SK-N-SH (cell line): ENCODE data around the gene STX1A. TPM values are rescaled to one million over a fixed set of nuclear protein-coding genes. Genes with fewer than 3 reads are reported as not detected.

ENCODE experiments used
- CTCF ChIA-PET: fragments of 300-600, 350-600 bp; formaldehyde crosslinking; extraction: SDS; loops from one replicate; lab custom pipeline; 2021; lab: Yijun Ruan, JAX
- POLR2A ChIA-PET: fragments of 350-600 bp; sonication (Branson Sonifier 250); formaldehyde crosslinking; extraction: SDS; loops from one replicate; lab custom pipeline; 2020; ENCODE audit warnings: antibody characterized with exemption, inconsistent platforms; lab: Yijun Ruan, JAX
- DNase-seq: peaks from one replicate; pipeline ENCODE4 v3.0.0; 2012
- H2AFZ ChIP-seq: fragments of 200-600 bp; sonication (generic); 2 replicates; pipeline ENCODE4 v1.8.1; 2016; ENCODE audit warnings: antibody characterized with exemption, mild to moderate bottlenecking, low read depth
- H3F3A ChIP-seq: fragments of 200-600 bp; sonication (generic); replicated peaks from 2 replicates; pipeline ENCODE3; 2016; ENCODE audit warnings: antibody characterized with exemption, mild to moderate bottlenecking; ENCODE audit not compliant: insufficient read depth
- H3K27ac ChIP-seq, 2 experiments: fragments of 200-500 bp in 1 of 2; fragments of 200-600 bp in 1 of 2; sonication (Bioruptor generic) in 1 of 2; sonication (generic), shearing (Covaris generic) in 1 of 2; 2 replicates each; pipeline versions ENCODE4 v1.5.1 to v1.6.1; 2014 to 2016; ENCODE audit warnings: low read depth in 2 of 2, inconsistent platforms in 1 of 2, low read length in 1 of 2, mild to moderate bottlenecking in 1 of 2, mixed read lengths in 1 of 2
- H3K27me3 ChIP-seq: fragments of 200-600 bp; sonication (generic), shearing (Covaris generic); 2 replicates; pipeline ENCODE4 v1.6.1; 2016; ENCODE audit warnings: mixed run types; ENCODE audit not compliant: insufficient read depth
- H3K36me3 ChIP-seq, 2 experiments: fragments of 200-500 bp in 1 of 2; fragments of 200-600 bp in 1 of 2; sonication (Bioruptor generic) in 1 of 2; sonication (generic) in 1 of 2; replicated peaks in 1 of 2; 2 replicates each; pipeline versions ENCODE3 to v1.5.1; 2014 to 2016; ENCODE audit warnings: low read length in 1 of 2, mild to moderate bottlenecking in 1 of 2; ENCODE audit not compliant: insufficient read depth in 2 of 2, control insufficient read depth in 1 of 2
- H3K4me1 ChIP-seq, 2 experiments: fragments of 200-500 bp in 1 of 2; fragments of 200-600 bp in 1 of 2; sonication (Bioruptor generic) in 1 of 2; sonication (generic), shearing (Covaris generic) in 1 of 2; 2 replicates each; pipeline versions ENCODE4 v1.5.1 to v1.6.1; 2014 to 2016; ENCODE audit warnings: low read depth in 1 of 2, low read length in 1 of 2, mixed run types in 1 of 2; ENCODE audit not compliant: insufficient read depth in 2 of 2, control insufficient read depth in 1 of 2
- H3K4me2 ChIP-seq: fragments of 200-600 bp; sonication (generic), shearing (Covaris generic); 2 replicates; pipeline ENCODE4 v1.6.1; 2017; ENCODE audit warnings: mixed run types
- H3K4me3 ChIP-seq, 2 experiments: fragments of 200-500 bp in 1 of 2; fragments of 200-600 bp in 1 of 2; sonication (Bioruptor generic) in 1 of 2; sonication (generic), shearing (Covaris generic) in 1 of 2; 2 replicates each; pipeline versions ENCODE4 v1.5.1 to v1.8.1; 2014 to 2016; ENCODE audit warnings: low read depth in 2 of 2, inconsistent platforms in 1 of 2, low read length in 1 of 2, mild to moderate bottlenecking in 1 of 2, mixed read lengths in 1 of 2, moderate library complexity in 1 of 2
- H3K79me2 ChIP-seq: fragments of 200-600 bp; sonication (generic); 2 replicates; pipeline ENCODE4 v1.8.1; 2017; ENCODE audit warnings: mild to moderate bottlenecking; ENCODE audit not compliant: insufficient read depth
- H3K9ac ChIP-seq: fragments of 200-600 bp; sonication (generic); 2 replicates; pipeline ENCODE4 v1.6.1; 2017; ENCODE audit warnings: mixed run types
- H3K9me2 ChIP-seq: fragments of 200-600 bp; sonication (generic); 2 replicates; pipeline ENCODE4 v1.6.1; 2017; ENCODE audit warnings: mixed run types
- H3K9me3 ChIP-seq: fragments of 200-600 bp; sonication (generic); 2 replicates; pipeline ENCODE4 v1.6.1; 2017; ENCODE audit warnings: mixed run types, mild to moderate bottlenecking, moderate library complexity
- H4K20me1 ChIP-seq: fragments of 200-600 bp; sonication (generic); 2 replicates; pipeline ENCODE4 v1.6.1; 2017; ENCODE audit warnings: mild to moderate bottlenecking, mixed run types; ENCODE audit not compliant: insufficient read depth
- CHD2 ChIP-seq: fragments of 150-350 bp; IDR thresholded peaks from 2 replicates; pipeline ENCODE4 v1.6.1; 2018; ENCODE audit warnings: low read length; ENCODE audit not compliant: partially characterized antibody
- EZH2phosphoT487 ChIP-seq: fragments of 200-600 bp; sonication (generic); IDR thresholded peaks from 2 replicates; pipeline ENCODE4 v1.6.1; 2017; ENCODE audit warnings: low read depth, mixed run types, mild to moderate bottlenecking, antibody characterized with exemption, moderate library complexity, borderline replicate concordance
- FOSL2 ChIP-seq: IDR thresholded peaks from 2 replicates; pipeline ENCODE4 v1.4.0; 2012; ENCODE audit warnings: low read depth, mild to moderate bottlenecking, moderate library complexity, borderline replicate concordance
- FOXJ3 ChIP-seq: sonication (generic); formaldehyde crosslinking; IDR thresholded peaks from 2 replicates; pipeline ENCODE4 v1.5.1; 2020; ENCODE audit warnings: mild to moderate bottlenecking, missing genetic modification reagents
- FOXM1 ChIP-seq: IDR thresholded peaks from 2 replicates; pipeline ENCODE4 v1.4.0; 2012; ENCODE audit warnings: low read depth, mild to moderate bottlenecking
- GATA2 ChIP-seq: sonication (generic); formaldehyde crosslinking; IDR thresholded peaks from 2 replicates; pipeline ENCODE4 v1.5.0; 2020; ENCODE audit warnings: mild to moderate bottlenecking, missing genetic modification reagents
- MXI1 ChIP-seq: IDR thresholded peaks from 2 replicates; pipeline ENCODE4 v1.6.1; 2012; ENCODE audit warnings: mild to moderate bottlenecking, low read depth, low read length, improper control_type of control experiment
- POLR2AphosphoS5 ChIP-seq: IDR thresholded peaks from 2 replicates; pipeline ENCODE4 v1.6.1; 2012; ENCODE audit warnings: low read depth, low read length
- RXRA ChIP-seq: IDR thresholded peaks from 2 replicates; pipeline ENCODE4 v1.4.0; 2012; ENCODE audit warnings: low read depth, mild to moderate bottlenecking, borderline replicate concordance
- SIN3A ChIP-seq: IDR thresholded peaks from 2 replicates; pipeline ENCODE4 v1.6.1; 2012; ENCODE audit warnings: low read depth, mild to moderate bottlenecking, low read length, moderate library complexity, borderline replicate concordance
- SMC3 ChIP-seq: IDR thresholded peaks from 2 replicates; pipeline ENCODE4 v1.6.1; 2012; ENCODE audit warnings: low read depth, low read length, improper control_type of control experiment
- TAF1 ChIP-seq: IDR thresholded peaks from 2 replicates; pipeline ENCODE4 v1.6.1; 2012; ENCODE audit warnings: low read depth, mild to moderate bottlenecking, low read length, moderate library complexity, borderline replicate concordance
- TCF12 ChIP-seq: IDR thresholded peaks from 2 replicates; pipeline ENCODE4 v1.4.0; 2012
- TEAD4 ChIP-seq: IDR thresholded peaks from 2 replicates; pipeline ENCODE4 v1.4.0; 2012; ENCODE audit warnings: mild to moderate bottlenecking, borderline replicate concordance; ENCODE audit not compliant: insufficient read depth
- YY1 ChIP-seq: IDR thresholded peaks from 2 replicates; pipeline ENCODE4 v1.4.0; 2012; ENCODE audit warnings: low read depth, mild to moderate bottlenecking
- WGBS: methylation state at CpG from one replicate; pipeline ENCODE4 v1.1.6; 2017; ENCODE audit warnings: low lambda C conversion rate; 5-methylcytosine and 5-hydroxymethylcytosine counted together
- polyA plus RNA-seq, 3 experiments: library from polyadenylated mRNA; depleted of rRNA; stranded (reverse); fragments of >200 nt; gene quantifications; 2 replicates each; pipeline ENCODE4 v1.2.3, GENCODE V29; 2012
- TF ChIP-seq, protein P1 (sequence below): IDR thresholded peaks from 2 replicates; pipeline ENCODE4 v1.4.0; 2012; ENCODE audit warnings: low read depth
- TF ChIP-seq, protein P2 (sequence below): IDR thresholded peaks from 2 replicates; pipeline ENCODE4; 2012
- TF ChIP-seq, protein P3 (sequence below): IDR thresholded peaks from 2 replicates; pipeline ENCODE4 v1.6.1; 2012; ENCODE audit warnings: mild to moderate bottlenecking, low read depth, low read length, moderate library complexity

Gene STX1A
- polyA plus RNA-seq, 1 of the 3 experiments (the other 2 are of a cell fraction) = 91.1 TPM

DNA sequence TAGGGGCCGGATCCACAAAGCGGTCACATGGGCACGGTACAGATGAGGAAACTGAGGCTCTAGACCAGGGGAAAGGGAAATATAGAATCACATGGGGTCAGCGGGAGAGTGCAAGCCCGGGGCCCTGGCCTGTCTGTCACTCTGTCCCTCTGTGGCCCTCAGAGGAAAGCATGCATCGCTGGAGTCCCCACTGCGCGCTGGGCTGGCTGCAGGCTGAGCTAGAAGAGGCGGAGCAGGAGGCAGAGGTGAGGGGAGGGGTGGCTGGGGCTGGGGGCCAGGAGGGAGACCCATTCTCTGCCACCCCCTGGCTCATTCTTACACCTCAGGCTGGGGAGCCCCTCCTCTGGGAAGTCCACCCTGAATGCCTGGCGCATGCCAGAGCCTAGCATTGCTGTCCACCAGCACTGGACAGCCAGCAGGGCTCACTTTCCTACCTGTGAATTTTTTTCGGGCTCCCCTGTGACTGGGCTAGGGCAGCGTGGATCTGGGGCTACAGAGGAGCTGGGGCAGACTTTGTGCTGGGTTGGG lies 49.5 kb downstream of the STX1A start:
- H3F3A ChIP-seq = peaks cover 6% of the 10 kb centered on the region
- H3K27me3 ChIP-seq = 0 out of 2 replicates have a peak, but pooled peaks cover 6% of the 10 kb centered on the region
- no peak overlapping the region for H3K27ac ChIP-seq
- peaks cover 0 to 2% of the 10 kb centered on the region in 2 experiments for H3K36me3 ChIP-seq
- TF ChIP-seq FOSL2 = no peak
- TF ChIP-seq SIN3A = no peak
- TF ChIP-seq SMC3 = no peak
- TF ChIP-seq TCF12 = no peak
- TF ChIP-seq, protein P1, sequence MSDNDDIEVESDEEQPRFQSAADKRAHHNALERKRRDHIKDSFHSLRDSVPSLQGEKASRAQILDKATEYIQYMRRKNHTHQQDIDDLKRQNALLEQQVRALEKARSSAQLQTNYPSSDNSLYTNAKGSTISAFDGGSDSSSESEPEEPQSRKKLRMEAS = no peak
- TF ChIP-seq, protein P2, sequence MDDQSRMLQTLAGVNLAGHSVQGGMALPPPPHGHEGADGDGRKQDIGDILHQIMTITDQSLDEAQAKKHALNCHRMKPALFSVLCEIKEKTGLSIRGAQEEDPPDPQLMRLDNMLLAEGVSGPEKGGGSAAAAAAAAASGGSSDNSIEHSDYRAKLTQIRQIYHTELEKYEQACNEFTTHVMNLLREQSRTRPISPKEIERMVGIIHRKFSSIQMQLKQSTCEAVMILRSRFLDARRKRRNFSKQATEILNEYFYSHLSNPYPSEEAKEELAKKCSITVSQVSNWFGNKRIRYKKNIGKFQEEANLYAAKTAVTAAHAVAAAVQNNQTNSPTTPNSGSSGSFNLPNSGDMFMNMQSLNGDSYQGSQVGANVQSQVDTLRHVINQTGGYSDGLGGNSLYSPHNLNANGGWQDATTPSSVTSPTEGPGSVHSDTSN = no peak
- no peak for TF ChIP-seq TAF1
- no peak for TF ChIP-seq FOXM1
- no peak for TF ChIP-seq GATA2
- no peak for TF ChIP-seq CHD2
- TF ChIP-seq YY1 = no peak
- no peak for TF ChIP-seq TEAD4
- no peak for TF ChIP-seq POLR2AphosphoS5
- no peak for TF ChIP-seq EZH2phosphoT487
- TF ChIP-seq, protein P3, sequence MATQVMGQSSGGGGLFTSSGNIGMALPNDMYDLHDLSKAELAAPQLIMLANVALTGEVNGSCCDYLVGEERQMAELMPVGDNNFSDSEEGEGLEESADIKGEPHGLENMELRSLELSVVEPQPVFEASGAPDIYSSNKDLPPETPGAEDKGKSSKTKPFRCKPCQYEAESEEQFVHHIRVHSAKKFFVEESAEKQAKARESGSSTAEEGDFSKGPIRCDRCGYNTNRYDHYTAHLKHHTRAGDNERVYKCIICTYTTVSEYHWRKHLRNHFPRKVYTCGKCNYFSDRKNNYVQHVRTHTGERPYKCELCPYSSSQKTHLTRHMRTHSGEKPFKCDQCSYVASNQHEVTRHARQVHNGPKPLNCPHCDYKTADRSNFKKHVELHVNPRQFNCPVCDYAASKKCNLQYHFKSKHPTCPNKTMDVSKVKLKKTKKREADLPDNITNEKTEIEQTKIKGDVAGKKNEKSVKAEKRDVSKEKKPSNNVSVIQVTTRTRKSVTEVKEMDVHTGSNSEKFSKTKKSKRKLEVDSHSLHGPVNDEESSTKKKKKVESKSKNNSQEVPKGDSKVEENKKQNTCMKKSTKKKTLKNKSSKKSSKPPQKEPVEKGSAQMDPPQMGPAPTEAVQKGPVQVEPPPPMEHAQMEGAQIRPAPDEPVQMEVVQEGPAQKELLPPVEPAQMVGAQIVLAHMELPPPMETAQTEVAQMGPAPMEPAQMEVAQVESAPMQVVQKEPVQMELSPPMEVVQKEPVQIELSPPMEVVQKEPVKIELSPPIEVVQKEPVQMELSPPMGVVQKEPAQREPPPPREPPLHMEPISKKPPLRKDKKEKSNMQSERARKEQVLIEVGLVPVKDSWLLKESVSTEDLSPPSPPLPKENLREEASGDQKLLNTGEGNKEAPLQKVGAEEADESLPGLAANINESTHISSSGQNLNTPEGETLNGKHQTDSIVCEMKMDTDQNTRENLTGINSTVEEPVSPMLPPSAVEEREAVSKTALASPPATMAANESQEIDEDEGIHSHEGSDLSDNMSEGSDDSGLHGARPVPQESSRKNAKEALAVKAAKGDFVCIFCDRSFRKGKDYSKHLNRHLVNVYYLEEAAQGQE = no peak
- no peak for TF ChIP-seq FOXJ3 (CRISPR knock-in tag)
- TF ChIP-seq RXRA = no peak
- no peak for TF ChIP-seq MXI1
- no peaks in the 10 kb centered on the region for H3K9me3 ChIP-seq
- POLR2A ChIA-PET = interaction anchor here (1.6 kb wide), 1 partner anchor 69 kb away, joined by 5 read pairs; the partner anchor contains the start of gene ABHD11
- no peak overlapping the region for H3K4me2 ChIP-seq
- 92% methylated on average over 12 of the region's 12 CpGs for WGBS
- no peak overlapping the region for H3K9ac ChIP-seq
- no peaks in the 10 kb centered on the region for H3K9me2 ChIP-seq
- no peak for DNase-seq
- H3K4me3 ChIP-seq = no peak overlapping the region
- no peaks in the 10 kb centered on the region for H4K20me1 ChIP-seq
- H3K4me1 ChIP-seq = peaks cover 0 to 8% of the 10 kb centered on the region in 2 experiments; a peak in 1 of 4 replicates
- H2AFZ ChIP-seq = no peak overlapping the region
- CTCF ChIA-PET = interaction anchor here (0.9 to 7.9 kb wide), 7 partner anchors 17 to 65 kb away, joined by 3 to 125 read pairs (median 4); partner anchors contain the start of gene STX1A
- H3K79me2 ChIP-seq = 0 out of 2 replicates have a peak, but pooled peaks cover 4% of the 10 kb centered on the region
